Left colon (tissue), 2 donors: ENCODE data around the gene TMEM61. TPM values are rescaled to one million over a fixed set of nuclear protein-coding genes. Genes with fewer than 3 reads are reported as not detected.
"Not testable (repeated sequence)": the region's sequence is repeated elsewhere in the genome, so short reads cannot be mapped to it uniquely, and the experiment has no call there.

ENCODE experiments used
- ATAC-seq: fragments of 200-7000 bp; cut with Tn5 transposase; one replicate; pipeline ENCODE4 v1.9.1; 2020; ENCODE audit warnings: mild to moderate bottlenecking, moderate library complexity
- DNase-seq, 2 donors: peaks; one replicate each; pipeline ENCODE4 v3.0.0-alpha.2; 2020
- intact Hi-C, 2 donors: fragments of 100-400 bp; cut with DNase I in 1 of 2; cut with micrococcal nuclease in 1 of 2; formaldehyde crosslinking; loops; one replicate each; pipeline versions ENCODE4 v1.11.2 to v1.14.0; 2022; cut with DNase I, micrococcal nuclease
- total RNA-seq, 2 donors: library from RNA; stranded (reverse); fragmentation: NEBNext Ultra II Directional; extraction: Animal tissue kit (Norgen Biotek cat#: 25700); gene quantifications; one replicate each; pipeline ENCODE4 v1.2.1, GENCODE V29; 2021
- donor health status: DM: no; HTN: no; CAD: no.
- donor health status: DM: yes; HTN: yes; CAD: no.

The TMEM61 gene
- total RNA-seq, 2 donors from 2014 or later = 12.2 to 19.8 TPM

DNA sequence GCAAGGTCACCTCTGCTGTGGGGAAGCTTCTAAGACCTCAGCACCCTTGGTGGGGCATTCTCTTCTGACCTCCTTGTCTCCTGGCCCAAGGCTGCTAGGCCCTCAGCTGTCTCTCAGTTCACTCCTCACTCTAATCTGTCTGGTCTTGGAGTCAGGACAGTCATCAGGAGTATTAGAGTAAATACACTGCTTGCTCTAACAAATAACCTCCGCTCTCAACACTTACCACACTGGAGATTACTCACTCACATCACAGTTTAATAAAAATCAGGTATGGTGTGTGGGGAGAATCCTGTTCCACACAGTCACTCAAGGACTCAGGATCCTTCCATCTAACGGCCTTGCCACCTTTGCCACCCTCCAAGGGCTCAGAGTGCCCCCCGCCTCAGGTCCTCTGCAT is 26.6 kb upstream of the TMEM61 start:
- intact Hi-C loops = no loop called here
- no peak for DNase-seq
- no peak for ATAC-seq

DNA sequence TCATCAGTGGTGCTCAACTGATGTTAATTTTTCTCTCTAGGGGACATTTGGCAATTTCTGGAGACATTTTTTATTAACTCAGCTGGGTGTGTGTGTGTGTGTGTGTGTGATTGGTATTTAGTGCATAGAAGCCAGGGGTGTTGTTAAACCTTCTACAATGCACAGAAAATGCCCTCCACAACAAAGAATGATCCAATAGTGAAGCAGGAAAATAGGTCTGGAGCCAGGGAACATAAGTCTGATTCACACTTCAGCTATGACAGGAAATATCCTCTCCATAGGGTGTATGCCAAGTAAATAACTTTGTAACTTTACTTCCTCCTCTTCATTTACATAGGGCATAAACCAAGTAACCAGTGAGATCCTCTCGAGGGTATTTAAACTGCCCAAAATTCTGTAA is 25.1 kb upstream of the TMEM61 start:
- intact Hi-C loops = no loop called here
- DNase-seq (no peak), ATAC-seq (peak; percentile 64)

DNA sequence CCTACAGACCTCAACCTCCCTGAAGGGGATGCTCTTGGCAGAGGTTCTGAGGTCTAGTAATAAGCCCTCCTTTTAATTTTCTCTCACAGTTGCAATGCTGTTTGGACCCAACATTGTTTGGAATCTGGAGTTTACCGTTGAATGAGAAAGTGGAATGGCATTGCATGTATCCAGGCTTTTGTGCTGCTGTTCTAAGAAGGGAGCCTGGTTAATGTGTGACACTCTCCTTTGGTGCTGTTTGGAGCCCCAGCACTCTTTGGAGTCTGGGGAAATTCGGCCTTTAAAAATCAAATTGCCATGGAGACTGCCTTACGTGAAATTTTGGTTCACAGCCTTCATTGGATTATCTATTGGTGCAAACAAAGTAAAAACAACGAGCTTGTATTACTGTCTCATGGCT is 23.7 kb upstream of the TMEM61 start:
- no peak for ATAC-seq
- no peak for DNase-seq
- intact Hi-C loops = no loop called here

DNA sequence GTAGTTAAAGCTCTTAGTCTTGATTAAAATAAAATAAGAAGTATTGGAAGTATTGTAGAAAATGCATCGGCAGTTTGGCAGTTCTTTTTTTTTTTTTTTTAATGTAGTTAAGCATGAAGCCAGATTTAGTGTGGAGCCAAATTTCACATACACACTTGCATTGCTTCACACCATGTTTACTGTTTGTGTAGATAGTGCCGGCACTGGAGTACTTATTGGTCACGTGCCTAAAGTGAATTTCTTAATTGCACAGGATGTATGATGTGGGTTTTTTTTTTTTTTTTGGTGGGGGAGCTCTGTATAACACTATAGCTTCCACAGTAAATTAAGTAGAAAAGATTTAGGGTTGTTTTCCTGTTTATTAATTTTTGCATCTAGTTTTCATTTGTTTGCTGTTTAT is 21.2 kb upstream of the TMEM61 start:
- intact Hi-C loops = no loop called here
- ATAC-seq (no peak), DNase-seq (no peak)

DNA sequence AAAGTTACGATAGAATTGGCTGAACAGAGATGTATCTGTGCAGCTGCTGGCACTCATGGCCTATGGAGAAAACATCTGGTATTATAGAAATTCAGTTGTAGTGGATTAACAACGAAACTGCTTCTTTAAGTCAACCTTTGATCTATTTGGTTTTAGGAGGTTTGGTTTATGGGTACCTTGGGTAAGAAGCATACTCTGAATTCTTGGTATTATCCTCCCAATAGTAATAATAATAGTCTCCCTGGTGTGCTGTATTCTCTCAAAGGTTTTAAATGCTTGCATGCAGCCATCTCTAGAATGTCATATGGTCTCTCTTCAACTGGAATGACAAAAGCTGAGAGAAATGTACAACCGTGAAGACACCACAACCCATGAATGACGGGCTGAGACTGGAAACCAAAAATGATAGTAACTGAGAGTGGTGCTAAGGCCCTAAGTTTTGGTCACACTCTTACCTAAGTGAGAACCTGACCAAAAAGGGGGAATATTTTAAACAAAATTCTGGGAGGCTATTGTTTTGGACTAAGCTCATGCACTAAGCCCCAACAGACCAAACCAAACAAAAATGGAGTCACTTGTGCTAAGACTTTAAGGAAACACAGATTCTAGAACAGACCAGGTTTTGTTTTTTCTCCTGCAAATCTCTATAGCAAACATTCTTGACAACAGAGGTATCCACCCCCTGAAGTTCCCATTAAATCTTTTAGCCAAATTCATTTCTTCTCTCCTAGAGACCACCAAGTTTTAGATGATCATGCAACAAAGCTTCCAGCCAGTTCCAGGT is 17.6 kb upstream of the TMEM61 start:
- DNase-seq (no peak), ATAC-seq (no peak)
- intact Hi-C loops = no loop called here

DNA sequence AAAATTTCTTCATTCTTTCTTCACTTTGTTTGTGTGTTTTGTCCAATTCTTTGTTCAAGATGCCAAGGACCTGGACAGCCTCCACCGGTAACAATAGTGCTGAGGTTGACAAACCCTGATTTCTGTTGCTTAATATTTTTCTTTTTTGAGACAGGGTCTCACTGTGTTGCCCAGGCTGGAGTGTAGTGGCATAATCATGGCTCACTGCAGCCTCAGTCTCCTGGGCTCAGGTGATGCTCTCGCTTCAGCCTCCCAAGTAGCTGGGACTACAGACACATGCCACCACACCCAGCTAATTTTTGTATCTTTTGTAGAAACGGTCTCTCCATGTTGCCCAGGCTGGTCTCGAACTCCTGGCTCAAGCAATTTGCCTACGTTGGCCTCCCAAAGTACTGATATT is 16.6 kb upstream of the TMEM61 start:
- intact Hi-C loops, DNase-seq, ATAC-seq: not testable (repeated sequence)

DNA sequence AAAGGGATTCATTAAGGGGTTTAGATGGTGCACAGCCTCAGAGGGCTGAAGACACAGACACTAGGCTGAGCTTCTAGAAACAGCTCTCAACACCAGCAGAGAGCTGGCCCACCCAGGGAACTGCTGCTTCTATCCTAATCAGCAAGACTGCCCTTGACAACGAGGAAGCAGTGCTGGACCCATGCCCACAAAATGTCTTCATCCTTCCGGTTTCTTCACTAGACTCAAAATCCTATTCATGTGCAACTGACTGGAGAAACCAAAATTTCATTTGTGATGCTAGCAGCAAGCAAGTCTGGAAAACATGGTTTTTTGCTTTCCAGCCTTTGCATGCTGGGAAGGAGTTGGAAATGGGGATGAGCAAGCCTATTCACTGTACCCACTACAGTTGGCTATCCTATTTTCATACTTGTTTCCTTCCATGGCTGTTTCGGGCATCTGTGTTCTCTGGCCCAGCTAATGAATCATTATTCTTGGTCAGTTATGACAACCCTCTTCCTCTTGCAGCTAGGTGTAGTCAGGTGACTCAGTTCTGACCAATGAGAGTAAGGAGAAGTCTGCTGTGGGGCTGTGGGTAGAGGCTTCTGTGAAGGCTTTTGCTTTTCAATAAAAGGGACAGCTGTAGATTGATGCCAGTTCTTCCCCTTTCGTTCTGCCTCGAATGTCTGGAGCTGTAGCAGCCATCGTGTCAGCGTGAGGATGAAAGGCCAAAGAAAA is 14.6 kb upstream of the TMEM61 start:
- no peak for ATAC-seq
- peak in 1 of 2 donors; percentile 59 for DNase-seq
- intact Hi-C loops = no loop called here

DNA sequence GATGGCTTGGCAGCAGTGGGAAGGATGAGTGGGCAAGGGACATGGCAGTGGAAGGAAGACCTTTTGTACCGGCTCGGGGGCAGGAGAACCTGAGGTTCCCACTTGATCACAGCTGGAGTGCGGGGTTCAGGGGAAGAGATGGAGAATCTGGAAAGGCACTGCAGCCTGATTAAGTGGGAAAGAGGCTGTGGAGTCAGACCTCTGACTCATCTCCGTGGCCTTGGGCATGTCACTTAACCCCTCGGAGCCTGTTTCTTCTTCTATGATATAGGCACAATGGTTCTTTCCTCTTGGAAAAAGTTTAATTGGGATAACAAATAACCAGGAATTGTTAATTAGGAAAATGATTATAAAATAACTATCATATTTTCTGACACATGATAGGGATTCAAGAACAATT is 13.1 kb upstream of the TMEM61 start:
- intact Hi-C loops = no loop called here
- no peak for DNase-seq
- no peak for ATAC-seq

DNA sequence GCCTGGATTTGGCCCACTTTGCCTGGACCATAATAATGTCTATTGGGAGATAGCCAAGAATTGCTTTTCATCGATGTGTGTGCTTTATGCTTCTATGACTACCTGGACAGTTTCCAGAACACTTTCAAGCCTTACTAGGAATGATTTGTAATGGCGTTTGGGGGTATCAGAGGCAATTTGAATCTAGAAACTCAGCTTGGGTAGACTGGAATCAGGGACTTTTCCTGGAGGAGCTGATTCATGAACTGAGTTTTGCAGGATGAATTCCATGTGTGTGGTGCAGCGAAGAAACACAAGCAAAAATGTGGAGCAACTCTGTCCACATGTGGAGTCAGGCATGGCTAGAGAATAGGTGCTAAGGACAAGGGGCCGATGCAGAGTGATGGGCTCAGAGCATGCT is 11.9 kb upstream of the TMEM61 start:
- intact Hi-C loops = no loop called here
- DNase-seq (no peak), ATAC-seq (no peak)

DNA sequence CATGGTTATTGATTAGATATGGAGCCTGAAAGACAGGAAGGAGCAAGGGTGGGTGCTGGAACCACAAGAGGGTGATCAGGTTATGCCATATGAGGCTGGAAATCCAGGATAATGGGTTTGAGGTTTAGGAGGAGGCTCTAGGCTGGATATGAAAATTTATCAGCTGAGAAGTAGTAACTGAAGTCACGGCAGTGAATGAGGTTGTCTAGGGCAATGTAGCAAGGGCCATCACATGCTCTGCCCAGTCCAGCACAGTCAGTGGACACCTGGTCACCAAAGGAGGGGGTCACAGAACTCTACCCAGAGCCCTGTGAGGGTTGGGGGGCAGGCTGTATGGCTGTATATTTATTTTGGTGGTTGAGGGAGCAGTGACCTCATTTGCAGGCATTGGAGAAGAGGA is 10.5 kb upstream of the TMEM61 start:
- intact Hi-C loops = no loop called here
- peak in 1 of 2 donors; percentile 10 for DNase-seq
- no peak for ATAC-seq

DNA sequence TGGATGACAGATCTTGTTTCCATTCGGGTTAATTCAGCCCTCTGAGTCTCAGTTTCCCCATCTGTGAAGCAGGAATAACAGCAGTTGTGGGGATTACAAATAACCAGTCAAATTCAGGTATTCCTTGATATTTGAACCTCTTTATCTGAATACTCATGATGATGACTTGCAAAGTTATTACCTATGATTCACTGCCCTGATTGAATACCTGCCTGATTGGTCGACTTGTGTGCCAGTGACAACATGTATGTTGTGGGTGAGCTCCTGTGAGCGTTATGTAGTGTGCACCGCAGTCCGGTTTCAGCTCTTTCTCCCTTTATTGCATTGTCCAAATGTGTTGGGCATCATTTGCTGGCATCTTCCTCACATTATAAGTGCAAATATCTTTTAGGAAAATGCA is 9.5 kb upstream of the TMEM61 start:
- DNase-seq (no peak), ATAC-seq (no peak)
- intact Hi-C loops = no loop called here

DNA sequence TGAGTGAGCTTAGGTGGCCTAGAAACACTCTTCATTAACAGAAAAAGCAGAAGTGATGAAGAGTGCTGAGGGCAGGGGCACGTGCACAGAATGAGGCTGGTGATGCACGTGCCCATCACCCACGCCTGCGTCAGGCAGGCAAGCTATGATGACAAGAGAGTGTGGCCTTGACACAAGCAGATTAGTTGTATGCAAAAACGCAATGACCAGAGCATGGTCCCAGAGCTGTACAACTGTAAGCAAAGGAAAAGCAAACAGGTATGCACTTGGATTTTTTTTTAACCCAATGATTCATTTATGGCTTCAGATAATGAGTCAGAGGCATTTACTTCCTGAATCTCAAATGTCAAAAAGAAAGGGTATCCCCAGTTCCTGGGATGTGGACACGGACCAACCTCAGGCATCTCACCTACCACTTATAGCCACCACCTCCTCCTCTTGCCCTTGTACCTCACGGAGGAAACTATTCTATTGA is 9.1 kb upstream of the TMEM61 start:
- ATAC-seq = peak; percentile 73
- DNase-seq = no peak
- intact Hi-C loops = no loop called here

DNA sequence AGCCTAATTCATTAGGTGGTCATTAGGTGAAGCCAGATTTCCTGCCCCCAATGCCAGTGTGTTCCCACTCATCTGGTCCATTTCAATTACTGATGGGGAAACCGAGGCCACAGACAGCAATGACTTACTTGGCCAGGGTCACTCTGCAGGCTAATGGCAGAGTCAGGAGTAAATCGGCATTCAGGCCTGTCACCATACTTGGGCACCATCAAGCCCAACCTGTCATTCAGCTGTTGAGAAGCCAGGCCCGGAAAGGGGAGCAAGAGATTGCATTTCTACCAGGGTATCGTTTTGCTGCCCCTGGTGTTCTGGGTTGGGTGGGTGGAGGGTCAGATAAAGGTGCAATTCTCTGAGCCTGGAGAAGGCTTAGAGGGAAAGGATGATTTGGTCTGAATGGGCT is 8.0 kb upstream of the TMEM61 start:
- intact Hi-C loops = no loop called here
- no peak for ATAC-seq
- no peak for DNase-seq

DNA sequence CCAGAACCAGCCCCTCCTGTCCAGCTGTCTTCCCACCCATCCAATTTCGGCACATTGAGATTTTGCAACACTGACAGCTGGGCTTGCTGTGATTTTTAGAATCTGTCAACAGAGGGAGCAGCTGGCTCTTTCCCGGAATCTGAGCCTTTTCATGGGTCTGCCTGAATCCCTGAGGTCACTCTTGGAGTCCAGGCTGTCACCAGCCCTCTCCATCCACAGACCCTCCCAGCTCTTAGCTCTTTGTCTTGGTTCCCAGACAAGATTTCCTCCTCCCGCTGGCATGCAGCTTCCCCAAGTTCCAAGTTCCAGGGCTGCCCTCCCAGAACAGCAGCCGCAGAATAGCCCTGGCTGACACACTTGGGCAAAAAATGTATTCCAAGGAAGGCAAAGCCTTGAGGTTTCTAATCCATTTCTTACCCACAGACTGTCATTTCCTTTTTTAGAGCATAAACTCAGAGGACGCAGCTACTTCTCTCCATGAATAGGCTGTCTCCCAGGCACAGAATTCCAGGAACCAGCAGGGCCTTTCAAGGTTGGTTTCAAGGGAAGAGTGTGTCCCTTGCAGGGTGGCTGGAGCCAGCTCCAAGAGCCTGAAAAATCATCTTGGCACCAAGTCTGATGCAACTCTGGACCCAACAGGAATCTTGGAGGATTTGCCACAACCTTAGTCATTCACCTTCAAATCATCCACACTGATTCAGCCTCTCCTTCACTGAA is 7.1 kb upstream of the TMEM61 start:
- no peak for DNase-seq
- ATAC-seq = peak; percentile 40

DNA sequence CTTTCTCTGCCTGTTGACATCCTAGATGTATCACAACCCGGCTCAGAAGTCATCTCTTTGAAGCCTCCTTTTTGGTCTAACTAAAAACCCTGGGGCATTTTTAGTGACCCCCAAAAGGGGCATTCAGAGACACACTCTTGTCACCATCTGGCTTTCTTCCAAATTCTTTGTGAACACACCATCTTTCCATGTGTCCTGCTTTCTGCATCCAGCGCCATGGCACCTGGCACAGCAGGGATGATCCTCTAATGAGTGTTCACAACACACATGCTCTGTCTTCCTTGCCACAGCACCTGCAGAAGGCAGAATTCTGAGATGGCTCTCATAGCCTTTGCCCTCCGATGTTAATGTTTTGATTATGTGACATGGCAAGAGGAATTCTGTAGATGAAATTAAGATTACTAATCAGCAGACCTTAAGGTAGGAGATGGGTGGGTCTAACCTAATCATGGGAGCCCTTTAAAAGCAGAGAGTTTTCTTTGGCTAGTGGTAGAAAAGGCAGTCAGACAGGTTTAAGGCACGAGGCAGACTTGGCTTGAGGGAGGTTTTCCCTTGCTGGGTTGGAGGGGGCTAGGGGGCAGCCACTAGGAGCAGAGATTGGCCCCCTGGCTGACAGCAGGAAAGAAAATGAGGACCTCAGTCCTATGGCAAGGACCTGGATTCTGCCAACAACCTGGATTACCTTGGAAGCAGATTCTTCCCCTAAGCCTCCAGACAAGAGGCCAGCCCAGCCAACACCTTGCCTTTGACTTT is 4.9 kb upstream of the TMEM61 start:
- no peak for ATAC-seq

More for the DNA sequence above, 7.1 kb upstream of the TMEM61 start:
- intact Hi-C loops = no loop called here

DNA sequence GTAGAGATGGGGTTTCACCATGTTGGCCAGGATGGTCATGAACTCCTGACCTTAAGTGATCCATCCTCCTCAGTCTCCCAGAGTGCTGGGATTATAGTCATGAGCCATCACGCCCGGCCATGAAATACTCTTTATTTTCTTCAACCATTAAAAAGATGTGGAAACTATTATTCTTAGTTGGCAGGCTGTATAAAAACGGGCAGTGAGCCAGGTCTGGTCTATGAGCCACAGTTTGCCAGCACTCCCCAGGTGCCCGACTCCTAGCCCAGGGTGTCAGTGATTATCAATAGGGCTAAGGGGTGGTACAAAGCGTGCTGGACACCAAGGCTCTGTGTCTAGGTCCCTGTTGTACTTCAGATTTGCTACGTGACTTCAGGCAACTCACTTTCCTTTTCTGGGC is 3.7 kb upstream of the TMEM61 start:
- DNase-seq (no peak), ATAC-seq (no peak)
- intact Hi-C loops = no loop called here

More for the DNA sequence above, 4.9 kb upstream of the TMEM61 start:
- intact Hi-C loops = no loop called here
- DNase-seq = no peak

DNA sequence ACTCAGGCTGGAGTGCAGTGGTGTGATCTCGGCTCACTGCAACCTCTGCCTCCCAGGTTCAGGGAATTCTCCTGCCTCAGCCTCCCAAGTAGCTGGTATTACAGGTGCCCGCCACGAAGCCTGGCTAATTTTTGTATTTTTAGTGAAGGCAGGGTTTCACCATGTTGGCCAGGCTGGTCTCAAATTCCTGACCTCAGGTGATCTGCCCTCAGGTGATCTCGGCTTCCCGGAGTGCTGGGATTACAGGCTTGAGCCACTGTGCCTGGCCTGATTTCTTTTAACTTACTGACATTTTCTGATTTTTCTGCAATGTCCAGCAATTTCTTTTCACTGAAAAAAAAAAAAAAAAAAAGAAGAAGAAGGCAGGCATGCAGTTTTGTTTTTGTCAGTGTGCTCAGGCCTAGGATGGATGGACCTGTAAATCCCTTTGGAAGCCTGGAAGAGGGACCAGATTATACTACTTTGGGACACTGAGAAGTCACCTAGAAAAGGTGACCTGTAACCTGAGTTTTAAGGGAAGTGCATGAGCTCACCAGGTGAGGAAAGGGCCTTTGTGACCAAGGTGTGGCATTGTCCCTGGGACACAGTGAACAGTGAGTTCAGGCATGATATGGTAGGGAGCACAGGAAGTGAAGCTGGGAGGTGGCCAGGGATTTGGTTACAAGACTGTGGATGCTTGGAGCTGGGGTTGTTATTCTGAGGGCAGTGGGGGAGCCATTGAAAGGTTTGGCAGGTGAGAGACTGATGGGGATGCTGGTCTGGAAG is 2.7 kb upstream of the TMEM61 start:
- ATAC-seq = peak; percentile 64
- DNase-seq = no peak
- intact Hi-C loops = no loop called here

DNA sequence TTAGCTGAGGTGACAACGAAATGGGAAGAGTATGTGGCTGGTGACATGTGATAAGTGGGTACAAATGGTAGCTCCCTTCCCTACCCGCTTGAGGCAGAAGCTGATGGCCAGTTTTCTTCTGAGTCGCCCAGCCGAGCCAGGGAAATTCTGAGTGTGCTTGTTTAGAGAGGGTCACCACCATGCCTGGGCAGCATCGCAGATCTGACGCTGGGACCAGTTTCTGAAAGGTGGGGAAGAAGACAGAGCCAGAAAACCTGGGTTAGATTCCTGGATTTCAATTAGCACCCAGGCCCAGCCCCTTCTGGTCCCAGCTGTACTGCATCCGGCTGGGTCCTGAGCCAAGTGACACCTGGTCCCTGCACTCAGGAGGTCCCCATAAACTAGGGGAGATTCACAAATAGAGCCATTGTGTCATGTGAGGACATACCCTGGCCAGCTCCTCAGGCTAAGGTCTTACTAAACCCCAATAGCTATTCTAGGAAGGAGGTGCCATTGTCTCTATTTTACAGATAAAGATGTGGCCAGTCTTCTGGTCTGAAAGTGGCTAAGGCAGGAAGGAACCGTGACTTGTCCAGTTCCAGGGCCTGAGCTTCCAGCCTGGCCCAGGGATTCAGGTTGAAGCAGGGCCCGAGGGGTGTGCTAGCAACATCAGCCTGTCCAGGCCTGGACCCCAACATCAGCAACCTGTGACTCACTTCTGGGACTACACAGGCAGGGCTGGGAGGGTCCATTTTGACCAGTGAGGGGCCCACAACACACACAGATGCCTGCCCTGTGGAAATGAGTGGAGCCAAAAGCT is 1.7 kb upstream of the TMEM61 start:
- DNase-seq = peak in 1 of 2 donors; percentile 26
- no peak for ATAC-seq
- intact Hi-C loops = no loop called here
